Measurements from ENCODE around the gene ADAMTS18.

The ADAMTS18 gene

GRCh38 chr16:77393955-77394354, 40.9 kb downstream of the ADAMTS18 start:
- no peak for DNase-seq

- no peak for DNase-seq
Measured at GRCh38 chr16:77387815-77388209, 47.0 kb downstream of the ADAMTS18 start.

- DNase-seq = no peak
Measured at GRCh38 chr16:77386831-77387814, 47.7 kb downstream of the ADAMTS18 start.

GRCh38 chr16:77385481-77385880, 49.4 kb downstream of the ADAMTS18 start:
- DNase-seq = no peak

GRCh38 chr16:77383606-77384187, 51.1 kb downstream of the ADAMTS18 start:
- no peak for DNase-seq

GRCh38 chr16:77376358-77376757, 58.5 kb downstream of the ADAMTS18 start:
- DNase-seq = peak in 1 of 5 donors; percentile 4

- DNase-seq = no peak
Measured at GRCh38 chr16:77375396-77375795, 59.4 kb downstream of the ADAMTS18 start.

GRCh38 chr16:77374384-77374783, 60.5 kb downstream of the ADAMTS18 start:
- DNase-seq = no peak

GRCh38 chr16:77373726-77374125, 61.1 kb downstream of the ADAMTS18 start:
- no peak for DNase-seq

- no peak for DNase-seq
Measured at GRCh38 chr16:77364770-77365169, 70.1 kb downstream of the ADAMTS18 start.

- no peak for DNase-seq
Measured at GRCh38 chr16:77359065-77359502, 75.8 kb downstream of the ADAMTS18 start.

GRCh38 chr16:77353587-77354263, 81.1 kb downstream of the ADAMTS18 start:
- DNase-seq = no peak

- no peak for DNase-seq
Measured at GRCh38 chr16:77344341-77344740, 90.5 kb downstream of the ADAMTS18 start.

- no peak for DNase-seq
Measured at GRCh38 chr16:77336637-77337036, 98.2 kb downstream of the ADAMTS18 start.

- DNase-seq = no peak
Measured at GRCh38 chr16:77335652-77336234, 99.1 kb downstream of the ADAMTS18 start.

- no peak for DNase-seq
Measured at GRCh38 chr16:77332792-77333191, 102.0 kb downstream of the ADAMTS18 start.

GRCh38 chr16:77331802-77332586, 102.8 kb downstream of the ADAMTS18 start:
- DNase-seq = no peak

GRCh38 chr16:77331043-77331442, 103.8 kb downstream of the ADAMTS18 start:
- no peak for DNase-seq

- peak in 1 of 5 donors; percentile 41 for DNase-seq
Measured at GRCh38 chr16:77330332-77331042, 104.3 kb downstream of the ADAMTS18 start.

GRCh38 chr16:77328768-77329167, 106.1 kb downstream of the ADAMTS18 start:
- DNase-seq = no peak

GRCh38 chr16:77328274-77328673, 106.6 kb downstream of the ADAMTS18 start:
- no peak for DNase-seq

All from T-helper 1 cell (primary cell).